GM21717 (cell line): Measurements from ENCODE around the gene CRISP3.
"Not testable (repeated sequence)": the region's sequence is repeated elsewhere in the genome, so short reads cannot be mapped to it uniquely, and the experiment has no call there.

Experiments used
- ATAC-seq: cut with Tn5 transposase; IDR thresholded peaks from one replicate; pipeline ENCODE4 v1.9.1; 2021; ENCODE audit warnings: mild to moderate bottlenecking, moderate library complexity; ENCODE audit not compliant: unreplicated experiment

Gene CRISP3

GRCh38 chr6:49744259-49744658, at the start of gene CRISP3:
CRISP3 (minus strand) TSS chr6:49744388; CDS start chr6:49744367, 21 bp downstream.
- no peak for ATAC-seq

- ATAC-seq: no peak
Measured at GRCh38 chr6:49790341-49790740, 46.2 kb upstream of the CRISP3 start.

- ATAC-seq: no peak
Measured at GRCh38 chr6:49787176-49787575, 43.0 kb upstream of the CRISP3 start, which contains the start of gene PGK2. PGK2 (minus strand) TSS chr6:49787285; CDS start chr6:49787187, 98 bp downstream.

- ATAC-seq: no peak
Measured at GRCh38 chr6:49784272-49784671, 40.1 kb upstream of the CRISP3 start.

GRCh38 chr6:49782725-49783124, 38.5 kb upstream of the CRISP3 start:
- no peak for ATAC-seq

GRCh38 chr6:49782293-49782692, 38.1 kb upstream of the CRISP3 start:
- no peak for ATAC-seq

- no peak for ATAC-seq
Measured at GRCh38 chr6:49776444-49776843, 32.3 kb upstream of the CRISP3 start.

- no peak for ATAC-seq
Measured at GRCh38 chr6:49775043-49775442, 30.9 kb upstream of the CRISP3 start.

- ATAC-seq: no peak
Measured at GRCh38 chr6:49772285-49772684, 28.1 kb upstream of the CRISP3 start.

- ATAC-seq: no peak
Measured at GRCh38 chr6:49766762-49767161, 22.6 kb upstream of the CRISP3 start.

GRCh38 chr6:49764571-49765236, 20.5 kb upstream of the CRISP3 start:
- no peak for ATAC-seq

GRCh38 chr6:49743429-49743828, 759 bp downstream of the CRISP3 start:
- ATAC-seq: no peak

GRCh38 chr6:49739423-49739822, 4.8 kb downstream of the CRISP3 start:
- no peak for ATAC-seq

GRCh38 chr6:49736017-49736508, 8.1 kb downstream of the CRISP3 start:
- ATAC-seq: no peak

GRCh38 chr6:49733680-49734079, 10.5 kb downstream of the CRISP3 start:
- ATAC-seq: no peak

GRCh38 chr6:49732781-49733180, 11.4 kb downstream of the CRISP3 start:
- no peak for ATAC-seq

GRCh38 chr6:49730251-49730650, 13.9 kb downstream of the CRISP3 start:
- ATAC-seq: no peak

GRCh38 chr6:49723917-49724316, 20.3 kb downstream of the CRISP3 start:
- not testable (repeated sequence) for ATAC-seq

- ATAC-seq: no peak
Measured at GRCh38 chr6:49721297-49721696, 22.9 kb downstream of the CRISP3 start.

- ATAC-seq: no peak
Measured at GRCh38 chr6:49720372-49720771, 23.8 kb downstream of the CRISP3 start.

- no peak for ATAC-seq
Measured at GRCh38 chr6:49713346-49713745, 30.8 kb downstream of the CRISP3 start, which contains the start of gene CRISP2. CRISP2 (minus strand) TSS chr6:49713543; CDS start chr6:49709196, 4,347 bp downstream.

GRCh38 chr6:49698478-49698877, 45.7 kb downstream of the CRISP3 start:
- no peak for ATAC-seq

- ATAC-seq: no peak
Measured at GRCh38 chr6:49693512-49693911, 50.7 kb downstream of the CRISP3 start.
